Esophagus muscularis mucosa (tissue), 3 donors: ENCODE results near the gene PANX2.

Experiments used
- CTCF ChIP-seq, 3 experiments: fragments of 200-600 bp in 2 of 3; fragments of 450-650 bp in 1 of 3; sonication (generic) in 2 of 3; IDR thresholded peaks; one replicate each; pipeline ENCODE4 v1.5.1; 2017 to 2019; ENCODE audit warnings: antibody characterized with exemption in 3 of 3, mild to moderate bottlenecking in 2 of 3, moderate library complexity in 1 of 3
- POLR2A ChIP-seq: fragments of 450-650 bp; IDR thresholded peaks from one replicate; pipeline ENCODE4 v1.6.1; 2017; ENCODE audit warnings: antibody characterized with exemption, moderate library complexity, mild to moderate bottlenecking, low read depth

GRCh38 chr22:50146439-50147238 is 23.9 kb upstream of the PANX2 start:
- TF ChIP-seq CTCF (IDR thresholded peaks at IDR 0.05) (peak; percentile 51 to 80 (median 78)), POLR2A (no peak)
